Mesenchymal stem cell (in vitro differentiated cells and primary cell): Measurements from ENCODE around the gene SLC9A7.

Experiments
- DNase-seq: peaks from one replicate; pipeline ENCODE4 v3.0.0-alpha.2; 2013
- H2AFZ ChIP-seq: one replicate; pipeline ENCODE4 v1.6.1; 2013; ENCODE audit warnings: low read depth, mild to moderate bottlenecking, control low read depth, inconsistent platforms, low read length, moderate library complexity
- H2AK5ac ChIP-seq: 2 replicates; pipeline ENCODE4 v1.6.1; 2013; ENCODE audit warnings: low read length, moderate library complexity, mild to moderate bottlenecking, inconsistent platforms; ENCODE audit not compliant: severe bottlenecking
- H2BK120ac ChIP-seq: one replicate; pipeline ENCODE4 v1.6.1; 2013; ENCODE audit warnings: low read depth, mild to moderate bottlenecking, inconsistent platforms, low read length, moderate library complexity
- H2BK12ac ChIP-seq, 2 experiments: one replicate each; pipeline ENCODE4 v1.6.1; 2013; ENCODE audit warnings: inconsistent platforms in 2 of 2, low read length in 2 of 2, mild to moderate bottlenecking in 2 of 2, moderate library complexity in 2 of 2, control low read depth in 1 of 2
- H2BK15ac ChIP-seq: one replicate; pipeline ENCODE4 v1.6.1; 2013; ENCODE audit warnings: mild to moderate bottlenecking, low read depth, inconsistent platforms; ENCODE audit not compliant: poor library complexity, severe bottlenecking
- H2BK5ac ChIP-seq: 2 replicates; pipeline ENCODE4 v1.6.1; 2013; ENCODE audit warnings: low read depth, mild to moderate bottlenecking, low read length, control low read depth, inconsistent platforms; ENCODE audit not compliant: poor library complexity, severe bottlenecking
- H3K14ac ChIP-seq, 2 experiments: one replicate each; pipeline ENCODE4 v1.6.1; 2013; ENCODE audit warnings: inconsistent platforms in 2 of 2, low read length in 2 of 2, control low read depth in 1 of 2, mild to moderate bottlenecking in 1 of 2, moderate library complexity in 1 of 2
- H3K18ac ChIP-seq, 2 experiments: one replicate each; pipeline ENCODE4 v1.6.1; 2013; ENCODE audit warnings: inconsistent platforms in 2 of 2, low read length in 2 of 2, control low read depth in 1 of 2, low read depth in 1 of 2, mild to moderate bottlenecking in 1 of 2
- H3K23ac ChIP-seq, 2 experiments: one replicate each; pipeline ENCODE4 v1.6.1; 2013; ENCODE audit warnings: inconsistent platforms in 2 of 2, low read length in 2 of 2, mild to moderate bottlenecking in 2 of 2, moderate library complexity in 2 of 2, control low read depth in 1 of 2
- H3K27ac ChIP-seq: 2 replicates; pipeline ENCODE4 v1.5.1; 2013; ENCODE audit warnings: mild to moderate bottlenecking, moderate library complexity, low read length, control low read depth, inconsistent platforms; ENCODE audit not compliant: poor library complexity, severe bottlenecking
- H3K27me3 ChIP-seq, 2 experiments: 2 replicates each; pipeline versions ENCODE4 v1.6.1 to v1.7.0; 2013; ENCODE audit warnings: low read length in 2 of 2, mild to moderate bottlenecking in 2 of 2, moderate library complexity in 2 of 2, control low read depth in 1 of 2, inconsistent platforms in 1 of 2; ENCODE audit not compliant: control insufficient read depth in 1 of 2, insufficient read depth in 1 of 2
- H3K36me3 ChIP-seq, 2 experiments: 2 replicates each; pipeline versions ENCODE4 v1.6.1 to v1.7.0; 2013; ENCODE audit warnings: low read length in 2 of 2, control low read depth in 1 of 2, inconsistent platforms in 1 of 2, low read depth in 1 of 2, mild to moderate bottlenecking in 1 of 2; ENCODE audit not compliant: insufficient read depth in 2 of 2, control insufficient read depth in 1 of 2
- H3K4ac ChIP-seq, 2 experiments: one replicate each; pipeline ENCODE4 v1.6.1; 2013; ENCODE audit warnings: inconsistent platforms in 2 of 2, low read length in 2 of 2, mild to moderate bottlenecking in 2 of 2, moderate library complexity in 2 of 2, control low read depth in 1 of 2, low read depth in 1 of 2
- H3K4me1 ChIP-seq: 2 replicates; pipeline ENCODE4 v1.6.1; 2013; ENCODE audit warnings: low read depth, low read length, control low read depth; ENCODE audit not compliant: control insufficient read depth, insufficient read depth
- H3K4me2 ChIP-seq: 2 replicates; pipeline ENCODE4 v1.6.1; 2013; ENCODE audit warnings: low read length, mild to moderate bottlenecking, inconsistent platforms; ENCODE audit not compliant: poor library complexity, severe bottlenecking
- H3K4me3 ChIP-seq, 2 experiments: 2 replicates each; pipeline versions ENCODE4 v1.5.1 to v1.7.0; 2013; ENCODE audit warnings: low read length in 2 of 2, mild to moderate bottlenecking in 2 of 2, control low read depth in 1 of 2, low read depth in 1 of 2; ENCODE audit not compliant: insufficient read depth in 1 of 2
- H3K79me1 ChIP-seq: replicated peaks from 2 replicates; pipeline ENCODE4 v1.6.1; 2013; ENCODE audit warnings: mild to moderate bottlenecking, control low read depth, low read length, inconsistent platforms; ENCODE audit not compliant: poor library complexity, severe bottlenecking
- H3K9ac ChIP-seq: 2 replicates; pipeline ENCODE4 v1.7.0; 2013; ENCODE audit warnings: mild to moderate bottlenecking, low read length, moderate library complexity
- H3K9me3 ChIP-seq: 2 replicates; pipeline ENCODE4 v1.7.0; 2013; ENCODE audit warnings: mild to moderate bottlenecking, low read length; ENCODE audit not compliant: control insufficient read depth
- H4K8ac ChIP-seq: one replicate; pipeline ENCODE4 v1.6.1; 2013; ENCODE audit warnings: inconsistent platforms, mild to moderate bottlenecking, low read length, moderate library complexity
- H4K91ac ChIP-seq: one replicate; pipeline ENCODE4 v1.6.1; 2013; ENCODE audit warnings: mild to moderate bottlenecking, low read length, inconsistent platforms
- WGBS: methylation state at CpG from one replicate; pipeline ENCODE4 v1.1.7; 2013; ENCODE audit warnings: mixed read lengths; 5-methylcytosine and 5-hydroxymethylcytosine counted together

The SLC9A7 gene

GRCh38 chrX:46666831-46667230 is 92.1 kb downstream of the SLC9A7 start:
- H2BK15ac ChIP-seq = no peak overlapping the region
- H2AFZ ChIP-seq = peak overlapping the region; percentile 14
- no peak overlapping the region for H3K4me3 ChIP-seq
- peaks cover 0 to 7% of the 10 kb centered on the region in 2 experiments for H3K36me3 ChIP-seq
- H2BK12ac ChIP-seq = no peak overlapping the region
- peaks cover 0 to 3% of the 10 kb centered on the region in 2 experiments for H3K27me3 ChIP-seq
- H3K27ac ChIP-seq = no peak overlapping the region
- WGBS = no CpG with 5 or more reads among the region's 2 CpGs
- H3K4me2 ChIP-seq = no peak overlapping the region
- H4K8ac ChIP-seq = no peak overlapping the region
- no peak overlapping the region for H4K91ac ChIP-seq
- H3K23ac ChIP-seq = no peak overlapping the region
- H3K4ac ChIP-seq = no peak overlapping the region
- no peak overlapping the region for H2AK5ac ChIP-seq
- no peak for DNase-seq
- H3K18ac ChIP-seq = no peak overlapping the region
- no peak overlapping the region for H3K9ac ChIP-seq
- no peak overlapping the region for H3K14ac ChIP-seq
- H3K4me1 ChIP-seq = no peaks in the 10 kb centered on the region
- H3K9me3 ChIP-seq = no peaks in the 10 kb centered on the region
- no peaks in the 10 kb centered on the region for H3K79me1 ChIP-seq
- no peak overlapping the region for H2BK120ac ChIP-seq
- no peak overlapping the region for H2BK5ac ChIP-seq

DNA sequence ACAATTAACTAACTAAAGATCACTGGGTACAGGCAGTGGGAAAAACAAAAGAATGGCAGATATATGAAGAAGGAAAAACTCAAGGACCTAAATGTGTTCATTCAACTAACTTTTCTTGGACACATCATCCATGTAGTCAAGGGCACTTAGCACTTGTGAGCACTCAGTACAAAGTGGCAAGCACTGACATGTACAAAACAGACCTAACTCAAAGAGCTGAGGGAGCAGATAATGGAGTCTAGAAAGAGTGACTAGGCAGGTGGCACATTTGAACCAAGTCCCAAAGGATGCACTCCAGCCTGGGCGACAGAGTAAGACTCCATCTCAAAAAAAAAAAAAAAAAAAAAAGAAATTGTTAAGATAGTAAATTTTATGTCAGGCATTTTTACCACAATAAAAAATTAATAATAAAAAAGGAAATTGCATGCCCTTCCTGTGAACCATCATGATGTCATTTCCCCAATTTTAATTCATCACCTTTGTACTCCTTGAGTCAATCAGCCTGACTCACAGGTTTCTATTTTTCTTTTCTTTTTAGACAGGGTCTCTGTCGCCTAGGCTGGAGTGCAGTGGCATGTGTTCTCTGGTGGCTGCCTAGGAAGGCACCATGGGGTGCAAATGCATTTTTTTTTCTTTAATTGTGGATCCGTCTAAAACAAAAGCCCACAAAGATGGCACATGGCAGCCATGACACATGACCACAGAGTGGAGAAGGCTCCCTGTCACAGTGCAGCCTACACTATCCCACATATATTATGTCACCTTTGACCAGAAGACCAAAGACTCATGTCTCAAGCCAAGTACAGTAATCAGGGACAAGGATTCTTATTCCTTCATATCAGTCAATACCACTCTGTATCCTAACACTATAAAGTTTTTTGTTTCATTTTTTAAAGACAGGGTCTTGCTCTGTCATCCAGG is 93.4 kb downstream of the SLC9A7 start:
- Histone ChIP-seq H3K27ac (no peak overlapping the region), H3K9me3 (no peaks in the 10 kb centered on the region), H3K4me1 (no peaks in the 10 kb centered on the region), H4K8ac (no peak overlapping the region), H3K23ac (no peak overlapping the region), H3K4me2 (no peak overlapping the region), H3K18ac (no peak overlapping the region), H2BK12ac (no peak overlapping the region), H3K27me3 (peaks cover 0 to 8% of the 10 kb centered on the region in 2 experiments), H2AFZ (no peak overlapping the region), H2BK5ac (no peak overlapping the region), H3K79me1 (no peaks in the 10 kb centered on the region), H4K91ac (no peak overlapping the region), H3K36me3 (peaks cover 0 to 10% of the 10 kb centered on the region in 2 experiments), H3K14ac (no peak overlapping the region), H3K4me3 (no peak overlapping the region), H3K9ac (no peak overlapping the region), H2BK120ac (no peak overlapping the region), H2AK5ac (no peak overlapping the region), H3K4ac (no peak overlapping the region), H2BK15ac (no peak overlapping the region)
- no peak for DNase-seq
- 79% methylated on average over 2 of the region's 3 CpGs for whole genome bisulfite sequencing

DNA sequence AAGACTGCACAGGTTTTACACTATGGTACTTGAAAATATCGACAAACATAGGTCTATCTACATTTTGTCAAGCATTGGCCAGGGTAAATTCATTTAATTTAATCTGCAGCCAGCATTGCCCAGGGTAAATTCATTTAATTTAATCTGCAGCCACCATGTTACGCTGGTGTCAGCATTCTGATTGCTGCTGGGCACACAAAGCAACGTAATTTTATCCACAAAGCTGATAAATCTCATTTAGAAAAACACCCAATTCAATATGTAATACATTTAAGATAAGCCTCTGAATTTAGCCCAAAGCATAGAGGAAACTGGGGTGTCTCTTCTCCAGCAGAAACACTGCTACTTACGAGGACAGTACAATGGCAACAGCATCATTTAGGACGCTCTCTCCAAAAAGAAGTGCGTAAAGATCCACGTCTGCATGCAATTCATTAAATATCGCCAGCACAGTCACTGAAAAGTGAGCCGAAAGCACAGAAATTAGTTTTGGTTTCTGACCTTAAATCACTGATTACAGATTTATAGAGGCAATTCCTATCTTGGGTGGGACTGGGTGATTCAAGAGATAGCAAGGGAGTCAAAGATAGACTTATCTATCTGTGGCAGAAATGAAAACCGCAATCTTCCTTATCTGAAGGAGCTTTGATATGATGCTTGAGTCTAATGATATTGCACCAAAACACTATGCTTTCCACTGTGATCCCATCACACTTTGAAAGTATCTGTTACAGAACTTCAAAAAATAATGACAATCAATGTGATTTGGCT is 96.5 kb downstream of the SLC9A7 start:
- Histone ChIP-seq H2AK5ac (no peak overlapping the region), H2BK15ac (no peak overlapping the region), H3K36me3 (peaks cover 0 to 6% of the 10 kb centered on the region in 2 experiments), H3K9ac (no peak overlapping the region), H2BK120ac (no peak overlapping the region), H3K79me1 (no peaks in the 10 kb centered on the region), H2BK5ac (no peak overlapping the region), H3K4me2 (no peak overlapping the region), H3K4me1 (no peaks in the 10 kb centered on the region), H4K91ac (no peak overlapping the region), H3K23ac (no peak overlapping the region), H2AFZ (no peak overlapping the region), H3K27ac (no peak overlapping the region), H2BK12ac (no peak overlapping the region), H3K14ac (no peak overlapping the region), H3K18ac (no peak overlapping the region), H3K4me3 (no peak overlapping the region), H3K27me3 (peaks cover 0 to 8% of the 10 kb centered on the region in 2 experiments), H3K4ac (no peak overlapping the region), H4K8ac (no peak overlapping the region), H3K9me3 (no peaks in the 10 kb centered on the region)
- DNase-seq = no peak
- WGBS = 91% methylated on average over 9 of the region's 10 CpGs

- Histone ChIP-seq H3K4ac (no peak overlapping the region), H3K9ac (no peak overlapping the region), H3K9me3 (no peaks in the 10 kb centered on the region), H3K4me1 (no peaks in the 10 kb centered on the region), H3K27me3 (no peaks in the 10 kb centered on the region), H2BK5ac (no peak overlapping the region), H3K14ac (no peak overlapping the region), H2BK15ac (no peak overlapping the region), H3K4me2 (no peak overlapping the region), H2AFZ (no peak overlapping the region), H3K23ac (no peak overlapping the region), H4K8ac (no peak overlapping the region), H3K27ac (no peak overlapping the region), H3K79me1 (no peaks in the 10 kb centered on the region), H4K91ac (no peak overlapping the region), H2AK5ac (no peak overlapping the region), H2BK120ac (no peak overlapping the region), H3K4me3 (no peak overlapping the region), H2BK12ac (no peak overlapping the region), H3K18ac (no peak overlapping the region), H3K36me3 (peaks cover 0 to 7% of the 10 kb centered on the region in 2 experiments)
- WGBS = 27% methylated on average over 5 of the region's 6 CpGs
- no peak for DNase-seq
These were observed 105.4 kb downstream of the SLC9A7 start for GRCh38 chrX:46653482-46653881.
